SK-N-SH (cell line): ENCODE data around the gene ATF4. TPM values are rescaled to one million over a fixed set of nuclear protein-coding genes. Genes with fewer than 3 reads are reported as not detected.

Source experiments
- CTCF ChIA-PET: fragments of 300-600, 350-600 bp; formaldehyde crosslinking; extraction: SDS; loops from one replicate; lab custom pipeline; 2021; lab: Yijun Ruan, JAX
- POLR2A ChIA-PET: fragments of 350-600 bp; sonication (Branson Sonifier 250); formaldehyde crosslinking; extraction: SDS; loops from one replicate; lab custom pipeline; 2020; ENCODE audit warnings: antibody characterized with exemption, inconsistent platforms; lab: Yijun Ruan, JAX
- DNase-seq: peaks from one replicate; pipeline ENCODE4 v3.0.0; 2012
- H2AFZ ChIP-seq: fragments of 200-600 bp; sonication (generic); 2 replicates; pipeline ENCODE4 v1.8.1; 2016; ENCODE audit warnings: antibody characterized with exemption, mild to moderate bottlenecking, low read depth
- H3F3A ChIP-seq: fragments of 200-600 bp; sonication (generic); replicated peaks from 2 replicates; pipeline ENCODE3; 2016; ENCODE audit warnings: antibody characterized with exemption, mild to moderate bottlenecking; ENCODE audit not compliant: insufficient read depth
- H3K27ac ChIP-seq, 2 experiments: fragments of 200-500 bp in 1 of 2; fragments of 200-600 bp in 1 of 2; sonication (Bioruptor generic) in 1 of 2; sonication (generic), shearing (Covaris generic) in 1 of 2; 2 replicates each; pipeline versions ENCODE4 v1.5.1 to v1.6.1; 2014 to 2016; ENCODE audit warnings: low read depth in 2 of 2, inconsistent platforms in 1 of 2, low read length in 1 of 2, mild to moderate bottlenecking in 1 of 2, mixed read lengths in 1 of 2
- H3K27me3 ChIP-seq: fragments of 200-600 bp; sonication (generic), shearing (Covaris generic); 2 replicates; pipeline ENCODE4 v1.6.1; 2016; ENCODE audit warnings: mixed run types; ENCODE audit not compliant: insufficient read depth
- H3K36me3 ChIP-seq, 2 experiments: fragments of 200-500 bp in 1 of 2; fragments of 200-600 bp in 1 of 2; sonication (Bioruptor generic) in 1 of 2; sonication (generic) in 1 of 2; replicated peaks in 1 of 2; 2 replicates each; pipeline versions ENCODE3 to v1.5.1; 2014 to 2016; ENCODE audit warnings: low read length in 1 of 2, mild to moderate bottlenecking in 1 of 2; ENCODE audit not compliant: insufficient read depth in 2 of 2, control insufficient read depth in 1 of 2
- H3K4me1 ChIP-seq, 2 experiments: fragments of 200-500 bp in 1 of 2; fragments of 200-600 bp in 1 of 2; sonication (Bioruptor generic) in 1 of 2; sonication (generic), shearing (Covaris generic) in 1 of 2; 2 replicates each; pipeline versions ENCODE4 v1.5.1 to v1.6.1; 2014 to 2016; ENCODE audit warnings: low read depth in 1 of 2, low read length in 1 of 2, mixed run types in 1 of 2; ENCODE audit not compliant: insufficient read depth in 2 of 2, control insufficient read depth in 1 of 2
- H3K4me2 ChIP-seq: fragments of 200-600 bp; sonication (generic), shearing (Covaris generic); 2 replicates; pipeline ENCODE4 v1.6.1; 2017; ENCODE audit warnings: mixed run types
- H3K4me3 ChIP-seq, 2 experiments: fragments of 200-500 bp in 1 of 2; fragments of 200-600 bp in 1 of 2; sonication (Bioruptor generic) in 1 of 2; sonication (generic), shearing (Covaris generic) in 1 of 2; 2 replicates each; pipeline versions ENCODE4 v1.5.1 to v1.8.1; 2014 to 2016; ENCODE audit warnings: low read depth in 2 of 2, inconsistent platforms in 1 of 2, low read length in 1 of 2, mild to moderate bottlenecking in 1 of 2, mixed read lengths in 1 of 2, moderate library complexity in 1 of 2
- H3K79me2 ChIP-seq: fragments of 200-600 bp; sonication (generic); 2 replicates; pipeline ENCODE4 v1.8.1; 2017; ENCODE audit warnings: mild to moderate bottlenecking; ENCODE audit not compliant: insufficient read depth
- H3K9ac ChIP-seq: fragments of 200-600 bp; sonication (generic); 2 replicates; pipeline ENCODE4 v1.6.1; 2017; ENCODE audit warnings: mixed run types
- H3K9me2 ChIP-seq: fragments of 200-600 bp; sonication (generic); 2 replicates; pipeline ENCODE4 v1.6.1; 2017; ENCODE audit warnings: mixed run types
- H3K9me3 ChIP-seq: fragments of 200-600 bp; sonication (generic); 2 replicates; pipeline ENCODE4 v1.6.1; 2017; ENCODE audit warnings: mixed run types, mild to moderate bottlenecking, moderate library complexity
- H4K20me1 ChIP-seq: fragments of 200-600 bp; sonication (generic); 2 replicates; pipeline ENCODE4 v1.6.1; 2017; ENCODE audit warnings: mild to moderate bottlenecking, mixed run types; ENCODE audit not compliant: insufficient read depth
- CHD2 ChIP-seq: fragments of 150-350 bp; IDR thresholded peaks from 2 replicates; pipeline ENCODE4 v1.6.1; 2018; ENCODE audit warnings: low read length; ENCODE audit not compliant: partially characterized antibody
- ELF1 ChIP-seq: IDR thresholded peaks from 2 replicates; pipeline ENCODE4 v1.4.0; 2012
- FOSL2 ChIP-seq: IDR thresholded peaks from 2 replicates; pipeline ENCODE4 v1.4.0; 2012; ENCODE audit warnings: low read depth, mild to moderate bottlenecking, moderate library complexity, borderline replicate concordance
- FOXM1 ChIP-seq: IDR thresholded peaks from 2 replicates; pipeline ENCODE4 v1.4.0; 2012; ENCODE audit warnings: low read depth, mild to moderate bottlenecking
- MEF2A ChIP-seq: IDR thresholded peaks from 2 replicates; pipeline ENCODE4 v1.4.0; 2012; ENCODE audit warnings: low read depth, borderline replicate concordance
- MXI1 ChIP-seq: IDR thresholded peaks from 2 replicates; pipeline ENCODE4 v1.6.1; 2012; ENCODE audit warnings: mild to moderate bottlenecking, low read depth, low read length, improper control_type of control experiment
- NRF1 ChIP-seq: IDR thresholded peaks from 2 replicates; pipeline ENCODE4 v1.6.1; 2012; ENCODE audit warnings: low read depth, mild to moderate bottlenecking, low read length
- REST ChIP-seq: IDR thresholded peaks from 2 replicates; pipeline ENCODE4 v1.6.1; 2012; ENCODE audit warnings: mild to moderate bottlenecking, low read depth, low read length, moderate library complexity
- RFX5 ChIP-seq: IDR thresholded peaks from 2 replicates; pipeline ENCODE4 v1.6.1; 2012; ENCODE audit warnings: mild to moderate bottlenecking, improper control_type of control experiment, low read length
- SIN3A ChIP-seq: IDR thresholded peaks from 2 replicates; pipeline ENCODE4 v1.6.1; 2012; ENCODE audit warnings: low read depth, mild to moderate bottlenecking, low read length, moderate library complexity, borderline replicate concordance
- SMC3 ChIP-seq: IDR thresholded peaks from 2 replicates; pipeline ENCODE4 v1.6.1; 2012; ENCODE audit warnings: low read depth, low read length, improper control_type of control experiment
- TCF12 ChIP-seq: IDR thresholded peaks from 2 replicates; pipeline ENCODE4 v1.4.0; 2012
- TEAD4 ChIP-seq: IDR thresholded peaks from 2 replicates; pipeline ENCODE4 v1.4.0; 2012; ENCODE audit warnings: mild to moderate bottlenecking, borderline replicate concordance; ENCODE audit not compliant: insufficient read depth
- ZBTB33 ChIP-seq: IDR thresholded peaks from 2 replicates; pipeline ENCODE4 v1.4.0; 2012; ENCODE audit warnings: low read depth, borderline replicate concordance
- WGBS: methylation state at CpG from one replicate; pipeline ENCODE4 v1.1.6; 2017; ENCODE audit warnings: low lambda C conversion rate; 5-methylcytosine and 5-hydroxymethylcytosine counted together
- polyA plus RNA-seq, 3 experiments: library from polyadenylated mRNA; depleted of rRNA; stranded (reverse); fragments of >200 nt; gene quantifications; 2 replicates each; pipeline ENCODE4 v1.2.3, GENCODE V29; 2012
- TF ChIP-seq, protein P1 (sequence below): fragments of 200-600 bp; sonication (generic); IDR thresholded peaks from 2 replicates; pipeline ENCODE4 v1.6.1; 2017; ENCODE audit warnings: antibody characterized with exemption, mild to moderate bottlenecking, moderate library complexity
- TF ChIP-seq, protein P2 (sequence below): IDR thresholded peaks from 2 replicates; pipeline ENCODE4; 2012

The ATF4 gene
- polyA plus RNA-seq, 1 of the 3 experiments (the other 2 are of a cell fraction), result 375 TPM

DNA sequence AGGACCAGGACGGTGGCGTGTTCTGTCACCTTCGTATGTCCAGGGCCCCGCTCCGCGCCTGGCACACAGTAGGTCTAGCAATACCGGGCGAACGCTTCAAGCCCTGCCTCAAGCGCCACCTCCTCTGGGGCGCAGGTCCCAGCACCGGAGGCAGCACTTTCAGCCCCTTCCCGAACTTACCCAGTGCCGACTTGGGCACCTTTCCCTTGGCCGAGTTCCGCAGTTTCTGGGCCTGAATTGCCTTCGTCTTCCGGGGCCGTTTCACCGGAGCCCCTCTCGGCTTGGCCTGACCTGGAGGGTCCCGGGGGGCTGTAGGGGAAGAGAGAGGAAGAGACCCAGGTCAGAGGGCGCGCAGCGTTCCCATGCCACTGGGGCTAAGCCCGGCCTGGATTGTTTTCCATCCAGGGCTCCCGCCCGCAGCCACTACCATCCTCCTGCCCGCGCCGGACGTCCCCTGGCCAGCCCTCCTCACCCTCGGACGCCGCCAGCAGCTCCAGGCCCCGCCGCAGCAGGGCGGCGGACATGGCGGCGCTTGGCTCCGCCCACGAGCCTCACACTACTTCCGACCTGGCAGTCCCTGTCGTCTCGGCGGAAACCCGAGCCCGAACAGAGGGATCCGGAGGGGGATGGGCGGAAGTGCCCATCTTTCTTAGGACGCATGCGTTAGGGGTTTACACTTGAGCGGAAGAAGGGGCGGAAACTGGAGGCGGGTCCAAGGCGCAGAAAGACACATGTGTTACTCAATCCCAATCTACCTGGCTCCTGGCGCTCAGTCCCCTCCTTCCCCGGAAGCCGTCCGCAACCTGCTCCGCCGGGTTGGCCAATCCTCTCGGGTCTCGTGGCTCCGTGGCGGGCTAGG, 12.1 kb downstream of the ATF4 start, which contains the start of gene RPS19BP1 (continued):
- TF ChIP-seq SMC3, result no peak
- TF ChIP-seq MXI1, result peak; percentile 66
- TF ChIP-seq REST, result no peak
- TF ChIP-seq, protein P1, sequence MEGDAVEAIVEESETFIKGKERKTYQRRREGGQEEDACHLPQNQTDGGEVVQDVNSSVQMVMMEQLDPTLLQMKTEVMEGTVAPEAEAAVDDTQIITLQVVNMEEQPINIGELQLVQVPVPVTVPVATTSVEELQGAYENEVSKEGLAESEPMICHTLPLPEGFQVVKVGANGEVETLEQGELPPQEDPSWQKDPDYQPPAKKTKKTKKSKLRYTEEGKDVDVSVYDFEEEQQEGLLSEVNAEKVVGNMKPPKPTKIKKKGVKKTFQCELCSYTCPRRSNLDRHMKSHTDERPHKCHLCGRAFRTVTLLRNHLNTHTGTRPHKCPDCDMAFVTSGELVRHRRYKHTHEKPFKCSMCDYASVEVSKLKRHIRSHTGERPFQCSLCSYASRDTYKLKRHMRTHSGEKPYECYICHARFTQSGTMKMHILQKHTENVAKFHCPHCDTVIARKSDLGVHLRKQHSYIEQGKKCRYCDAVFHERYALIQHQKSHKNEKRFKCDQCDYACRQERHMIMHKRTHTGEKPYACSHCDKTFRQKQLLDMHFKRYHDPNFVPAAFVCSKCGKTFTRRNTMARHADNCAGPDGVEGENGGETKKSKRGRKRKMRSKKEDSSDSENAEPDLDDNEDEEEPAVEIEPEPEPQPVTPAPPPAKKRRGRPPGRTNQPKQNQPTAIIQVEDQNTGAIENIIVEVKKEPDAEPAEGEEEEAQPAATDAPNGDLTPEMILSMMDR, result no peak
- TF ChIP-seq ELF1, result peak; percentile 59; the same call in 1 of the 2 replicates
- TF ChIP-seq, all 33 proteins: peak for 10

DNA sequence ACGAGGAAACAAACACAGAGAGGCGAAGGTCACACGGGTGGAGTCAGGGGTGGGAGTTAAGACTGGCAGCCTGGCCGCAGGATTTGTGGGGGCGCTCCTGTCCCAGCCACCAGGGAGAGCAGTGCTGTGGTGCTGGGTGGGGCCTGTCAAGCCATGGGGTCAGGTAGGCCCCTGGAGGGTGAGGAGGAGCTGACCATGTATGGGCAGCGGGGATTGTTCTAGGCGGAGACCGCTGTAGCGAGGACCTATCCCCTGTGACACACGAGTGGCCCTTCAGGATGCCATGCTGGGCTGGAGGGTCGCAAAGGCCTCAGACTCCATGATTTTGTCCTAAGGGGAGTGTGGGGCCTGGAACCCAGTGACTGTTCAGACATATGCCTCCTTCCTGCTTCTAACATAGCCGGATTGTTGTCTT, 13.7 kb downstream of the ATF4 start:
- Histone ChIP-seq H3K4me2 (no peak overlapping the region), H2AFZ (peak overlapping the region; percentile 70; the same call in 1 of the 2 replicates), H3F3A (no peaks in the 10 kb centered on the region)

More for the DNA sequence above, 13.7 kb downstream of the ATF4 start:
- ChIA-PET POLR2A (no interaction called here), CTCF (interaction anchor here (0.6 to 3.9 kb wide), 18 partner anchors 9 to 815 kb away, joined by 3 to 62 read pairs (median 6); partner anchors contain the start of gene ADSL)
- no peaks in the 10 kb centered on the region; the same call in 1 of the 2 replicates for H4K20me1 ChIP-seq
- H3K9me3 ChIP-seq, result no peaks in the 10 kb centered on the region
- H3K4me3 ChIP-seq, result no peak overlapping the region
- H3K79me2 ChIP-seq, result peaks cover 18% of the 10 kb centered on the region
- no peak for DNase-seq
- WGBS, result 85% methylated on average over 9 of the region's 12 CpGs
- no peak for TF ChIP-seq SIN3A
- no peak for TF ChIP-seq TEAD4
- TF ChIP-seq FOSL2, result no peak
- no peak for TF ChIP-seq RFX5
- TF ChIP-seq FOXM1, result no peak
- no peak for TF ChIP-seq ELF1
- TF ChIP-seq, protein P2, sequence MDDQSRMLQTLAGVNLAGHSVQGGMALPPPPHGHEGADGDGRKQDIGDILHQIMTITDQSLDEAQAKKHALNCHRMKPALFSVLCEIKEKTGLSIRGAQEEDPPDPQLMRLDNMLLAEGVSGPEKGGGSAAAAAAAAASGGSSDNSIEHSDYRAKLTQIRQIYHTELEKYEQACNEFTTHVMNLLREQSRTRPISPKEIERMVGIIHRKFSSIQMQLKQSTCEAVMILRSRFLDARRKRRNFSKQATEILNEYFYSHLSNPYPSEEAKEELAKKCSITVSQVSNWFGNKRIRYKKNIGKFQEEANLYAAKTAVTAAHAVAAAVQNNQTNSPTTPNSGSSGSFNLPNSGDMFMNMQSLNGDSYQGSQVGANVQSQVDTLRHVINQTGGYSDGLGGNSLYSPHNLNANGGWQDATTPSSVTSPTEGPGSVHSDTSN, result no peak
- TF ChIP-seq MXI1, result no peak
- TF ChIP-seq CHD2, result no peak
- TF ChIP-seq REST, result no peak
- TF ChIP-seq TCF12, result no peak
- no peak for TF ChIP-seq NRF1
- TF ChIP-seq ZBTB33, result no peak
- no peak for TF ChIP-seq MEF2A
- no peaks in the 10 kb centered on the region for H3K27me3 ChIP-seq
- no peak overlapping the region for H3K9ac ChIP-seq
- peaks cover 0 to 5% of the 10 kb centered on the region in 2 experiments for H3K36me3 ChIP-seq
- peaks cover 4 to 14% of the 10 kb centered on the region in 2 experiments; a peak in 2 of 4 replicates for H3K4me1 ChIP-seq
- no peak overlapping the region for H3K27ac ChIP-seq
- H3K9me2 ChIP-seq, result no peaks in the 10 kb centered on the region
